ENCODE results near the gene ASGR1. TPM values are rescaled to one million over a fixed set of nuclear protein-coding genes. Genes with fewer than 3 reads are reported as not detected.

The ASGR1 gene
- total and polyA plus RNA-seq, 4 donors, result 127 to 728 (median 471) TPM

GRCh38 chr17:7137171-7137943 is 41.8 kb downstream of the ASGR1 start:
- no peaks in the 10 kb centered on the region for H3K9me3 ChIP-seq (ENCODE audit: control insufficient read depth in 4 of 4, low read length in 3 of 4)
- no peak for TF ChIP-seq ATF3 (IDR thresholded peaks at IDR 0.05)
- no peak for TF ChIP-seq FOXA2 (IDR thresholded peaks at IDR 0.05)
- TF ChIP-seq REST (IDR thresholded peaks at IDR 0.05), result no peak
- no peak for TF ChIP-seq FOXA1 (IDR thresholded peaks at IDR 0.05)
- TF ChIP-seq RAD21 (IDR thresholded peaks at IDR 0.05), result no peak
- no peak for TF ChIP-seq RXRA (IDR thresholded peaks at IDR 0.05)
- TF ChIP-seq EGR1 (IDR thresholded peaks at IDR 0.05; ENCODE audit: low read depth in 2 of 2), result no peak
- TF ChIP-seq NR2F2 (IDR thresholded peaks at IDR 0.05), result no peak
- TF ChIP-seq CTCF (IDR thresholded peaks at IDR 0.05; ENCODE audit: low read depth, low read length, missing input control), result no peak
- no peak for TF ChIP-seq TAF1 (conservative IDR thresholded peaks at IDR 0.05)
- no peak for TF ChIP-seq HNF4A (conservative IDR thresholded peaks at IDR 0.05)
- no peak for TF ChIP-seq JUND (IDR thresholded peaks at IDR 0.05)
- TF ChIP-seq HNF4G (IDR thresholded peaks at IDR 0.05), result no peak
- H3K36me3 ChIP-seq (ENCODE audit: control insufficient read depth in 4 of 4, insufficient read depth in 3 of 4, low read depth in 1 of 4, low read length in 3 of 4), result no peaks in the 10 kb centered on the region
- H3K9ac ChIP-seq (ENCODE audit: low read depth in 1 of 2, low read length in 2 of 2), result no peak overlapping the region
- H3K27ac ChIP-seq (ENCODE audit: low read depth in 1 of 2, low read length in 2 of 2), result no peak overlapping the region
- peaks cover 5 to 12% (median 6%) of the 10 kb centered on the region in 4 donors for H3K4me1 ChIP-seq (ENCODE audit: control insufficient read depth in 4 of 4, insufficient read depth in 4 of 4, low read length in 3 of 4)
- DNase-seq (ENCODE audit: low spot score), result no peak
- no peak overlapping the region for H3K4me3 ChIP-seq (ENCODE audit: low read depth in 1 of 3, low read length in 3 of 3)
- no peaks in the 10 kb centered on the region for H3K27me3 ChIP-seq (ENCODE audit: control insufficient read depth in 4 of 4, insufficient read depth in 4 of 4, low read length in 3 of 4)
- 58% methylated on average over 13 of the region's 13 CpGs for WGBS

GRCh38 chr17:7136266-7136877 is 42.8 kb downstream of the ASGR1 start:
- peak overlapping the region in 2 of 3 donors; percentile 22 to 41 for H3K4me3 ChIP-seq (ENCODE audit: low read depth in 1 of 3, low read length in 3 of 3)
- TF ChIP-seq CTCF (IDR thresholded peaks at IDR 0.05; ENCODE audit: low read depth, low read length, missing input control), result peak; percentile 93
- peak; percentile 93 for TF ChIP-seq RAD21 (IDR thresholded peaks at IDR 0.05)
- no peak for TF ChIP-seq HNF4G (IDR thresholded peaks at IDR 0.05)
- H3K27me3 ChIP-seq (ENCODE audit: control insufficient read depth in 4 of 4, insufficient read depth in 4 of 4, low read length in 3 of 4), result no peaks in the 10 kb centered on the region
- H3K9me3 ChIP-seq (ENCODE audit: control insufficient read depth in 4 of 4, low read length in 3 of 4), result no peaks in the 10 kb centered on the region
- WGBS, result 22% methylated on average over 9 of the region's 9 CpGs
- peak; percentile 78 for DNase-seq (ENCODE audit: low spot score)
- no peaks in the 10 kb centered on the region for H3K36me3 ChIP-seq (ENCODE audit: control insufficient read depth in 4 of 4, insufficient read depth in 3 of 4, low read depth in 1 of 4, low read length in 3 of 4)
- peak overlapping the region in 1 of 2 donors; percentile 18 for H3K27ac ChIP-seq (ENCODE audit: low read depth in 1 of 2, low read length in 2 of 2)
- H3K4me1 ChIP-seq (ENCODE audit: control insufficient read depth in 4 of 4, insufficient read depth in 4 of 4, low read length in 3 of 4), result peaks cover 5 to 12% (median 10%) of the 10 kb centered on the region in 4 donors
- no peak overlapping the region for H3K9ac ChIP-seq (ENCODE audit: low read depth in 1 of 2, low read length in 2 of 2)
